ENCODE measurements around the gene GINS2.
A peak's percentile ranks its signal among the peaks of the same experiment; 100 is the strongest.

GINS2 gene

DNA sequence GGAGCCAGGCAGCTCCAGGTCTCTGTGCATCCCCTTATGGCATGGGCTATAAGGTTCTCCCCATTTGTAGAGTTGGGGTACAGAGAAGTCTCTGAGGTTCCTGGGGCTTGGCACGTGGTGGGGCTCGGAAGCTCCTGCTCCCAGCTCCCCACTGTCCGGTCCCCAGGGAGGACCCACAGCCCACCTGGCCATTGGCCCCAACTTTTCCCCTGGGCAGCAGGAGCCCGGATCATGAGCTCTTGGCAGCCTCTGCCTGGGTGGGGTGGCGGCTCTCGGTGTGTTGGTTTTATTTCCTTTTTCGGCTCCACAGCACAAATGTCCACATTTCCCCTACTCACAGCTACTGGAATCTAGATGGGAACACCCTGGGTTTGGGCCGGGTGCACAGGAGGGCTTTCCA lies 45.1 kb downstream of the GINS2 start:
- peak overlapping the region in 1 of 11 experiments; percentile 20; a peak in 1 of 22 replicates for H3K9ac ChIP-seq
- H3K9me3 ChIP-seq (replicated peaks in 1 of 11) = no peaks in the 10 kb centered on the region
- no peak for TF ChIP-seq Cebpa-rat (IDR thresholded peaks at IDR 0.05)
- peaks cover 0 to 26% (median 0%) of the 10 kb centered on the region in 11 experiments; a peak in 7 of 22 replicates for H3K27me3 ChIP-seq
- peaks cover 0 to 38% (median 26%) of the 10 kb centered on the region in 11 experiments; a peak in 16 of 22 replicates for H3K36me3 ChIP-seq
- H4K20me1 ChIP-seq = peaks cover 100% of the 10 kb centered on the region in 11 experiments
- H3K4me3 ChIP-seq = no peak overlapping the region
- H3K4me2 ChIP-seq = peak overlapping the region; percentile 12 to 99 (median 81); a peak in 20 of 22 replicates
- no peak overlapping the region for H3K27ac ChIP-seq
- peaks cover 55 to 96% (median 88%) of the 10 kb centered on the region in 10 experiments for H3K4me1 ChIP-seq

DNA sequence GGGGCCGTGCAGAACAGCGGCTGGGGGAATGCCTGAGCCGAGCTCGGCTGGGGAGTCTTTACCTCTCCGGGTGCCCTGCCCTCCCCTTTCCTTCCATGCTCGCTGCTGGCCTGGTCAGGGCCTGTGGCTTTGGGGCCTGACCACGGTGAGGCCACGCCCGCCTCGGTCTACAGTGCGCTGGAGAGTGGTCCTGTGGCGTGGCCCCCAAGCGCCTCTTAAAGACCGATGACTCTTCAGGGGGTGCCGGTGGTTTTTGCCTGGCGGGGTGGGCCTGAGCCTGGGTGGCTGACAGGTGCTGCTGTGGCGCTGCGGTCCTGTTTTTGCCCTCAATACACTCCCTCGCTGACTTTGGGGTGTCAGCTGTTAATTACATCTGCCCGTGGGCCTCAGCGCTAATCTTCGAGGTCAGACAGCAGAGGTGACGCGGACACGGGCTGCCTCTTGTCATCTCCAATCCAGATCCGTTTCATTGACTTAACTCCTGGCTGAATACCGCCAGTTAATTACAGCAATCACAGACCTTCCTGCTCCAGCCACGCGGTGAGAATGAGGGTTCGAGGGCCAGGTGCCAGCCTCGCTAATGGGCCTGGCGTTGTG lies 45.9 kb downstream of the GINS2 start:
- Histone ChIP-seq H3K36me3 (peaks cover 0 to 42% (median 26%) of the 10 kb centered on the region in 11 experiments; a peak in 16 of 22 replicates), H3K27ac (no peak overlapping the region), H3K4me3 (no peak overlapping the region), H4K20me1 (peaks cover 98 to 100% (median 99%) of the 10 kb centered on the region in 11 experiments), H3K9me3 (replicated peaks in 1 of 11) (no peaks in the 10 kb centered on the region), H3K9ac (peak overlapping the region in 1 of 11 experiments; percentile 18; a peak in 1 of 22 replicates), H3K27me3 (peaks cover 0 to 18% (median 0%) of the 10 kb centered on the region in 11 experiments; a peak in 6 of 22 replicates), H3K4me1 (peaks cover 47 to 94% (median 86%) of the 10 kb centered on the region in 10 experiments), H3K4me2 (peak overlapping the region; percentile 12 to 99 (median 76); a peak in 20 of 22 replicates)
- TF ChIP-seq Cebpa-rat (IDR thresholded peaks at IDR 0.05) = no peak

DNA sequence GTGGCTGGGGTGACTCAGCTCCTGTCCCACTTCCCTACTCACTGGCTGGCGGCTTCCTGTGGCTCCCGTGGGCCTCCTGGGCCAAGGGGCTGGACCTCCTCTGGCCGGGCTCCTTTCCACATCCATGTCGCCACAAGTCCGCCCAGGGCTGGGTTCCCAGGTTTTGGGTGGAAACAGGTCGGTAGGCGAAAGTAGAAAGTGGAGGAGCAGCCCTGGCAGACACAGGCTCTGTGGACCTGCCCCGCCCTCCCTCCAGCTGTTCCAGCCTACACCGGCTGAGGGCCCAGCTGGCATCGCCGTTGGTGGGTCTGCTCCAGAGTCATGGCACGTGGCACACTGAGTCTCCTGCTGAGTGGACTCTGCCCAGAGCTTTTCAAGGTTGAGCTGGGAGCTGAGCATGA lies 47.0 kb downstream of the GINS2 start:
- Histone ChIP-seq H3K27ac (no peak overlapping the region), H4K20me1 (peaks cover 98 to 100% (median 99%) of the 10 kb centered on the region in 11 experiments), H3K9ac (no peak overlapping the region; a peak in 1 of 22 replicates), H3K36me3 (peaks cover 0 to 51% (median 31%) of the 10 kb centered on the region in 11 experiments; a peak in 16 of 22 replicates), H3K9me3 (replicated peaks in 1 of 11) (no peaks in the 10 kb centered on the region), H3K4me3 (no peak overlapping the region), H3K4me2 (peak overlapping the region in 10 of 11 experiments; percentile 18 to 96 (median 61); a peak in 14 of 22 replicates), H3K27me3 (peaks cover 0 to 7% (median 0%) of the 10 kb centered on the region in 11 experiments; a peak in 3 of 22 replicates), H3K4me1 (peaks cover 47 to 94% (median 86%) of the 10 kb centered on the region in 10 experiments)
- TF ChIP-seq Cebpa-rat (IDR thresholded peaks at IDR 0.05) = no peak

GRCh38 chr16:85641305-85641704 lies 47.4 kb downstream of the GINS2 start:
- Histone ChIP-seq H3K36me3 (peaks cover 0 to 55% (median 35%) of the 10 kb centered on the region in 11 experiments; a peak in 17 of 22 replicates), H3K4me1 (peaks cover 47 to 94% (median 86%) of the 10 kb centered on the region in 10 experiments), H3K9me3 (replicated peaks in 1 of 11) (no peaks in the 10 kb centered on the region), H3K27me3 (peaks cover 0 to 3% (median 0%) of the 10 kb centered on the region in 11 experiments; a peak in 1 of 22 replicates), H3K4me2 (peak overlapping the region in 9 of 11 experiments; percentile 18 to 96 (median 71); a peak in 14 of 22 replicates), H3K27ac (no peak overlapping the region), H3K9ac (no peak overlapping the region; a peak in 1 of 22 replicates), H4K20me1 (peaks cover 98 to 100% (median 99%) of the 10 kb centered on the region in 11 experiments), H3K4me3 (no peak overlapping the region)
- no peak for TF ChIP-seq Cebpa-rat (IDR thresholded peaks at IDR 0.05)

- H3K27ac ChIP-seq = no peak overlapping the region
- no peaks in the 10 kb centered on the region for H3K9me3 ChIP-seq (replicated peaks in 1 of 11)
- H3K27me3 ChIP-seq = no peaks in the 10 kb centered on the region; a peak in 1 of 22 replicates
- H3K4me3 ChIP-seq = no peak overlapping the region
- peaks cover 0 to 62% (median 43%) of the 10 kb centered on the region in 11 experiments; a peak in 18 of 22 replicates for H3K36me3 ChIP-seq
- peaks cover 98 to 100% (median 99%) of the 10 kb centered on the region in 11 experiments for H4K20me1 ChIP-seq
- H3K4me1 ChIP-seq = peaks cover 45 to 94% (median 86%) of the 10 kb centered on the region in 10 experiments
- no peak overlapping the region for H3K9ac ChIP-seq
- peak overlapping the region in 1 of 11 experiments; percentile 84; a peak in 2 of 22 replicates for H3K4me2 ChIP-seq
- no peak for TF ChIP-seq Cebpa-rat (IDR thresholded peaks at IDR 0.05)
Measured at GRCh38 chr16:85640585-85640984, 48.2 kb downstream of the GINS2 start.

- peaks cover 0 to 66% (median 46%) of the 10 kb centered on the region in 11 experiments; a peak in 18 of 22 replicates for H3K36me3 ChIP-seq
- TF ChIP-seq Cebpa-rat (IDR thresholded peaks at IDR 0.05) = no peak
- H4K20me1 ChIP-seq = peaks cover 98 to 100% (median 99%) of the 10 kb centered on the region in 11 experiments
- H3K4me3 ChIP-seq = no peak overlapping the region
- H3K9ac ChIP-seq = no peak overlapping the region
- no peak overlapping the region for H3K27ac ChIP-seq
- H3K4me2 ChIP-seq = no peak overlapping the region
- H3K27me3 ChIP-seq = no peaks in the 10 kb centered on the region
- H3K9me3 ChIP-seq (replicated peaks in 1 of 11) = no peaks in the 10 kb centered on the region
- H3K4me1 ChIP-seq = peaks cover 42 to 94% (median 86%) of the 10 kb centered on the region in 10 experiments
Measured at GRCh38 chr16:85640254-85640558, 48.5 kb downstream of the GINS2 start.

- Histone ChIP-seq H3K27ac (no peak overlapping the region), H3K9me3 (replicated peaks in 1 of 11) (no peaks in the 10 kb centered on the region), H3K9ac (0 out of 22 replicates have a peak overlapping the region, but pooled peaks of 1 of the 11 experiments have one; percentile 9), H3K4me3 (no peak overlapping the region), H3K27me3 (no peaks in the 10 kb centered on the region), H3K36me3 (peaks cover 0 to 71% (median 50%) of the 10 kb centered on the region in 11 experiments; a peak in 18 of 22 replicates), H3K4me1 (peaks cover 37 to 94% (median 83%) of the 10 kb centered on the region in 10 experiments), H3K4me2 (peak overlapping the region in 4 of 11 experiments; percentile 7 to 15 (median 11); a peak in 3 of 22 replicates), H4K20me1 (peaks cover 98 to 100% (median 99%) of the 10 kb centered on the region in 11 experiments)
- no peak for TF ChIP-seq Cebpa-rat (IDR thresholded peaks at IDR 0.05)
Measured at GRCh38 chr16:85639529-85640253, 49.1 kb downstream of the GINS2 start.

DNA sequence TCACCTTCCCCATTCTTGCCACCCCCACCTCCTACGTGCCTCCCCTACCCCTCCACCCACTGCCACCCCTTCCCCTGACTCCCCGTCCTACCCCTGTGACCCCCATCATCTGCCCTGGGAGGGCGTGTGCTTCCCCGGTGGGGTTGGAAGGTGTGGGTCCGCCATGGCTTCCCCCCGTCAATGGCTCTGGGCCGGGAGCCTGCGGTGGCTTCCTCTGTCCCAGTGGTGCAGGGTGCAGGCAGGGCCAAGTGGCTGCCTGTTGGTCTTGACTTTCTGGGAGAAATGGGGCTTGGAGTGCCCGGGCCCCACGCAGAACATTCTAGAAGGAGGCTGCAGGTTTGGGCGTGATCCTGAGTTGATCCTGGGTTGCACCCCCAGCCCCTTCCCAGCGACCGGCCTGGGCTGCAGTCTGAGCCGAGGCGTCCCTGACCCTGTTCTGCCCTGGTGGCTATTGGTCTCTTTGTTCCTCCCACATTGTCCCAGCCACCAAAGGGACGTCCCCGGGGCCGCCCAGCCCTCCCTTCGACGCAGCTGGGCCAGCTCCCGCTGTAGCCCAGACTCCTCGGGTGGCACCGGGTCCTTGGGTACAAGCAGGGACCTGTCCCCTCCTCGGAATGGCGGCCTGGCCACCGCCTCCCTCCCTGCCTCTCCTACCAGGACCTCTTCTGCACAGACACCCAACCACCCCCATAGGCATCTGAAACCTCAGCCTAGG lies 49.9 kb downstream of the GINS2 start:
- H3K4me3 ChIP-seq = no peak overlapping the region
- H3K9me3 ChIP-seq (replicated peaks in 1 of 11) = no peaks in the 10 kb centered on the region
- peaks cover 0 to 73% (median 58%) of the 10 kb centered on the region in 11 experiments; a peak in 18 of 22 replicates for H3K36me3 ChIP-seq
- peaks cover 98 to 100% (median 99%) of the 10 kb centered on the region in 11 experiments for H4K20me1 ChIP-seq
- peak overlapping the region in 4 of 11 experiments; percentile 7 to 15 (median 11); a peak in 1 of 22 replicates for H3K4me2 ChIP-seq
- no peak overlapping the region for H3K9ac ChIP-seq
- no peak overlapping the region for H3K27ac ChIP-seq
- TF ChIP-seq Cebpa-rat (IDR thresholded peaks at IDR 0.05) = no peak
- H3K4me1 ChIP-seq = peaks cover 31 to 89% (median 75%) of the 10 kb centered on the region in 10 experiments
- no peaks in the 10 kb centered on the region for H3K27me3 ChIP-seq

All from BLaER1 treated with 17β-estradiol and CSF1 and Interleukin-3, amounts not matched to agents 10 nM and 100 nM (cell line).